WTC11 (cell line): ENCODE results near the gene KRT6B. TPM values are rescaled to one million over a fixed set of nuclear protein-coding genes. Genes with fewer than 3 reads are reported as not detected.

Experiments
- ATAC-seq: fragments of 200-7000 bp; cut with Tn5 transposase; 2 replicates; pipeline ENCODE4 v1.10.0; 2021; ENCODE audit warnings: mild to moderate bottlenecking, moderate library complexity
- CTCF ChIA-PET: fragments of 300-600 bp; sonication (Branson Sonifier 250); formaldehyde crosslinking; loops from one replicate; lab custom pipeline; 2021; ENCODE audit warnings: antibody characterized with exemption; lab: Charles Lee
- POLR2A ChIA-PET: fragments of 350-600 bp; sonication (Branson Sonifier 250); formaldehyde crosslinking; loops from one replicate; lab custom pipeline; 2021; ENCODE audit warnings: antibody characterized with exemption; lab: Charles Lee
- DNase-seq: peaks from one replicate; pipeline ENCODE4 v3.0.0; 2021; ENCODE audit warnings: low spot score
- H3K27ac Mint-ChIP-seq: 2 replicates; pipeline ENCODE4 v1.8.0; 2021; ENCODE audit warnings: mixed read lengths
- H3K27me3 Mint-ChIP-seq: 2 replicates; pipeline ENCODE4 v1.8.0; 2021; ENCODE audit warnings: low read depth, mild to moderate bottlenecking, moderate library complexity, mixed read lengths
- H3K36me3 Mint-ChIP-seq: 2 replicates; pipeline ENCODE4 v1.8.0; 2021; ENCODE audit warnings: mixed read lengths
- H3K4me1 Mint-ChIP-seq: 2 replicates; pipeline ENCODE4 v1.8.0; 2022; ENCODE audit warnings: mixed read lengths
- H3K4me3 Mint-ChIP-seq: 2 replicates; pipeline ENCODE4 v1.8.0; 2021; ENCODE audit warnings: mild to moderate bottlenecking, moderate library complexity, mixed read lengths
- H3K9me3 Mint-ChIP-seq: 2 replicates; pipeline ENCODE4 v1.8.0; 2021; ENCODE audit warnings: mixed read lengths
- FOXK1 ChIP-seq: sonication (generic); formaldehyde crosslinking; IDR thresholded peaks from 2 replicates; pipeline ENCODE4 v1.8.0; 2022; ENCODE audit warnings: mild to moderate bottlenecking, moderate library complexity, missing genetic modification reagents
- JUN ChIP-seq: sonication (generic); formaldehyde crosslinking; IDR thresholded peaks from 2 replicates; pipeline ENCODE4 v1.8.0; 2023; ENCODE audit warnings: mild to moderate bottlenecking, missing genetic modification reagents
- NFE2L1 ChIP-seq: sonication (generic); formaldehyde crosslinking; IDR thresholded peaks from 2 replicates; pipeline ENCODE4 v1.8.1; 2023; ENCODE audit warnings: missing genetic modification reagents
- TEAD1 ChIP-seq: sonication (generic); formaldehyde crosslinking; IDR thresholded peaks from 2 replicates; pipeline ENCODE4 v1.8.0; 2022; ENCODE audit warnings: mild to moderate bottlenecking, missing genetic modification reagents
- TP53 ChIP-seq: sonication (generic); formaldehyde crosslinking; IDR thresholded peaks from 2 replicates; pipeline ENCODE4 v1.8.1; 2023; ENCODE audit warnings: mild to moderate bottlenecking, missing genetic modification reagents
- ZNF317 ChIP-seq: sonication (generic); formaldehyde crosslinking; IDR thresholded peaks from 2 replicates; pipeline ENCODE4 v1.8.1; 2023; ENCODE audit warnings: low read depth, mild to moderate bottlenecking, moderate library complexity, missing genetic modification reagents, borderline replicate concordance
- total RNA-seq: library from RNA; stranded (reverse); gene quantifications from 3 replicates; pipeline ENCODE4 v1.2.3, GENCODE V29; 2021
- TF ChIP-seq, protein P1 (sequence below): sonication (generic); formaldehyde crosslinking; IDR thresholded peaks from 2 replicates; pipeline ENCODE4 v1.8.0; 2023; ENCODE audit warnings: missing genetic modification reagents, mild to moderate bottlenecking, borderline replicate concordance
- TF ChIP-seq, protein P2 (sequence below): sonication (generic); formaldehyde crosslinking; IDR thresholded peaks from 2 replicates; pipeline ENCODE4 v1.8.0; 2022; ENCODE audit warnings: missing genetic modification reagents
- TF ChIP-seq, protein P3 (sequence below): sonication (generic); formaldehyde crosslinking; IDR thresholded peaks from 2 replicates; pipeline ENCODE4 v1.8.1; 2023; ENCODE audit warnings: mild to moderate bottlenecking, missing genetic modification reagents, borderline replicate concordance
- TF ChIP-seq, protein P4 (sequence below): sonication (generic); formaldehyde crosslinking; IDR thresholded peaks from 2 replicates; pipeline ENCODE4 v1.8.0; 2023; ENCODE audit warnings: missing genetic modification reagents
- TF ChIP-seq, protein P5 (sequence below): sonication (generic); formaldehyde crosslinking; IDR thresholded peaks from 2 replicates; pipeline ENCODE4 v1.8.0; 2022; ENCODE audit warnings: mild to moderate bottlenecking, missing genetic modification reagents

KRT6B gene
- total RNA-seq, 1 experiment from 2014 or later = not detected

DNA sequence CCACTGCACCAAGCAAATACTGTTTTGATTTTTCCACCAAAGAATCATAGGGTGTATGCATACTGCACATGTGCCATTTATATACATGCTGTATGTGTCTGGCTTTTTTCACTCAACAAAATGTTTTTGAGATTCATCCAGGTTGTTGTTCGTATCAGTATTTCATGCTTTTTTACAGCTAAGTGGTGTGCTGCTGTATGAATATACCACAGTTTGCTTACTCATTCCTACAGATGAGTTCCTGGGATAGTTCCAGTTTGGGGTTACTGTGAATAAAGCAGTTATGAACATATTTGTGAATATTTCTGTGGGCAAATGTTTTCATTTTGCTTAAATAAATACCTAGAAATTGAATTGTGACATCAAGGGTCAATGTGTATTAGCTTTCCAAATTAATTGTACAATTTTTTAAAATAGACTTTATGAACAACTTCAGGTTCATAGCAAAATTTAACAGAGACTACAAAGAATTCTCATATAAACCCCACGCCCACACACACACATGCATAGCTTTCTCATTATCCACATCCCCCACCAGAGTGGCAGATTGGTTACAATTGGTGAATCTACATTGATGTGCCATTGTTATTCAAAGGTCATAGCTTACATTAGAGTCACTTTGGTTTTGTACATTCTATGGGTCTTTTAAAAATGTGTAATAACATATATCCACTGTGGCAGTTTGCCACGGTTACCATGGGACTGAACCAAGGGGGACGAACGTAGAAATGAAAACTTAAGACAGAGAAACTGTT is 48.0 kb upstream of the KRT6B start (continued):
- TF ChIP-seq, protein P1, sequence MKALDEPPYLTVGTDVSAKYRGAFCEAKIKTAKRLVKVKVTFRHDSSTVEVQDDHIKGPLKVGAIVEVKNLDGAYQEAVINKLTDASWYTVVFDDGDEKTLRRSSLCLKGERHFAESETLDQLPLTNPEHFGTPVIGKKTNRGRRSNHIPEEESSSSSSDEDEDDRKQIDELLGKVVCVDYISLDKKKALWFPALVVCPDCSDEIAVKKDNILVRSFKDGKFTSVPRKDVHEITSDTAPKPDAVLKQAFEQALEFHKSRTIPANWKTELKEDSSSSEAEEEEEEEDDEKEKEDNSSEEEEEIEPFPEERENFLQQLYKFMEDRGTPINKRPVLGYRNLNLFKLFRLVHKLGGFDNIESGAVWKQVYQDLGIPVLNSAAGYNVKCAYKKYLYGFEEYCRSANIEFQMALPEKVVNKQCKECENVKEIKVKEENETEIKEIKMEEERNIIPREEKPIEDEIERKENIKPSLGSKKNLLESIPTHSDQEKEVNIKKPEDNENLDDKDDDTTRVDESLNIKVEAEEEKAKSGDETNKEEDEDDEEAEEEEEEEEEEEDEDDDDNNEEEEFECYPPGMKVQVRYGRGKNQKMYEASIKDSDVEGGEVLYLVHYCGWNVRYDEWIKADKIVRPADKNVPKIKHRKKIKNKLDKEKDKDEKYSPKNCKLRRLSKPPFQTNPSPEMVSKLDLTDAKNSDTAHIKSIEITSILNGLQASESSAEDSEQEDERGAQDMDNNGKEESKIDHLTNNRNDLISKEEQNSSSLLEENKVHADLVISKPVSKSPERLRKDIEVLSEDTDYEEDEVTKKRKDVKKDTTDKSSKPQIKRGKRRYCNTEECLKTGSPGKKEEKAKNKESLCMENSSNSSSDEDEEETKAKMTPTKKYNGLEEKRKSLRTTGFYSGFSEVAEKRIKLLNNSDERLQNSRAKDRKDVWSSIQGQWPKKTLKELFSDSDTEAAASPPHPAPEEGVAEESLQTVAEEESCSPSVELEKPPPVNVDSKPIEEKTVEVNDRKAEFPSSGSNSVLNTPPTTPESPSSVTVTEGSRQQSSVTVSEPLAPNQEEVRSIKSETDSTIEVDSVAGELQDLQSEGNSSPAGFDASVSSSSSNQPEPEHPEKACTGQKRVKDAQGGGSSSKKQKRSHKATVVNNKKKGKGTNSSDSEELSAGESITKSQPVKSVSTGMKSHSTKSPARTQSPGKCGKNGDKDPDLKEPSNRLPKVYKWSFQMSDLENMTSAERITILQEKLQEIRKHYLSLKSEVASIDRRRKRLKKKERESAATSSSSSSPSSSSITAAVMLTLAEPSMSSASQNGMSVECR (CRISPR knock-in tag) = no peak
- TF ChIP-seq, protein P2, sequence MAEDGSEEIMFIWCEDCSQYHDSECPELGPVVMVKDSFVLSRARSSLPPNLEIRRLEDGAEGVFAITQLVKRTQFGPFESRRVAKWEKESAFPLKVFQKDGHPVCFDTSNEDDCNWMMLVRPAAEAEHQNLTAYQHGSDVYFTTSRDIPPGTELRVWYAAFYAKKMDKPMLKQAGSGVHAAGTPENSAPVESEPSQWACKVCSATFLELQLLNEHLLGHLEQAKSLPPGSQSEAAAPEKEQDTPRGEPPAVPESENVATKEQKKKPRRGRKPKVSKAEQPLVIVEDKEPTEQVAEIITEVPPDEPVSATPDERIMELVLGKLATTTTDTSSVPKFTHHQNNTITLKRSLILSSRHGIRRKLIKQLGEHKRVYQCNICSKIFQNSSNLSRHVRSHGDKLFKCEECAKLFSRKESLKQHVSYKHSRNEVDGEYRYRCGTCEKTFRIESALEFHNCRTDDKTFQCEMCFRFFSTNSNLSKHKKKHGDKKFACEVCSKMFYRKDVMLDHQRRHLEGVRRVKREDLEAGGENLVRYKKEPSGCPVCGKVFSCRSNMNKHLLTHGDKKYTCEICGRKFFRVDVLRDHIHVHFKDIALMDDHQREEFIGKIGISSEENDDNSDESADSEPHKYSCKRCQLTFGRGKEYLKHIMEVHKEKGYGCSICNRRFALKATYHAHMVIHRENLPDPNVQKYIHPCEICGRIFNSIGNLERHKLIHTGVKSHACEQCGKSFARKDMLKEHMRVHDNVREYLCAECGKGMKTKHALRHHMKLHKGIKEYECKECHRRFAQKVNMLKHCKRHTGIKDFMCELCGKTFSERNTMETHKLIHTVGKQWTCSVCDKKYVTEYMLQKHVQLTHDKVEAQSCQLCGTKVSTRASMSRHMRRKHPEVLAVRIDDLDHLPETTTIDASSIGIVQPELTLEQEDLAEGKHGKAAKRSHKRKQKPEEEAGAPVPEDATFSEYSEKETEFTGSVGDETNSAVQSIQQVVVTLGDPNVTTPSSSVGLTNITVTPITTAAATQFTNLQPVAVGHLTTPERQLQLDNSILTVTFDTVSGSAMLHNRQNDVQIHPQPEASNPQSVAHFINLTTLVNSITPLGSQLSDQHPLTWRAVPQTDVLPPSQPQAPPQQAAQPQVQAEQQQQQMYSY (CRISPR knock-in tag) = no peak

DNA sequence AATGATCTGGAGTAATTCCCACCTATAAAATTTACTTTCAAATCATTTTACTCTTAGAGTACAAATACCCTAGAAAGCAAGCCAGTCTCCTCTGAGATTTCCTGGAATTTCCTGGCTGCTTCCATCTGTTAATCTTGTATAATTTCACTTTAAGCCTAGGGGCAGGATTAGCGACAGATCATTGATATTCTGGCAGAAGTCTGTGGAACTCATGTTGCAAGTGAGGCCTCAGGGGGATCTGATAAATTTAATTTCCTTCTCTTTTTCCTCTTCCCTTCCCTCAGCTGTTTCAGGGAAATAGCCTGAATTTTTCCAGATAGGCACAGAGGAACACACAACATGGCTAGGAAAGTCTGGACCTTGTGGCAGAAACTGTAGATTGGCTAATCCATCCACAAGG is 47.0 kb upstream of the KRT6B start:
- no peak overlapping the region for H3K27ac Mint-ChIP-seq
- DNase-seq = no peak
- no peak overlapping the region for H3K4me3 Mint-ChIP-seq
- TF ChIP-seq, protein P1 (CRISPR knock-in tag) = no peak
- TF ChIP-seq, protein P3, sequence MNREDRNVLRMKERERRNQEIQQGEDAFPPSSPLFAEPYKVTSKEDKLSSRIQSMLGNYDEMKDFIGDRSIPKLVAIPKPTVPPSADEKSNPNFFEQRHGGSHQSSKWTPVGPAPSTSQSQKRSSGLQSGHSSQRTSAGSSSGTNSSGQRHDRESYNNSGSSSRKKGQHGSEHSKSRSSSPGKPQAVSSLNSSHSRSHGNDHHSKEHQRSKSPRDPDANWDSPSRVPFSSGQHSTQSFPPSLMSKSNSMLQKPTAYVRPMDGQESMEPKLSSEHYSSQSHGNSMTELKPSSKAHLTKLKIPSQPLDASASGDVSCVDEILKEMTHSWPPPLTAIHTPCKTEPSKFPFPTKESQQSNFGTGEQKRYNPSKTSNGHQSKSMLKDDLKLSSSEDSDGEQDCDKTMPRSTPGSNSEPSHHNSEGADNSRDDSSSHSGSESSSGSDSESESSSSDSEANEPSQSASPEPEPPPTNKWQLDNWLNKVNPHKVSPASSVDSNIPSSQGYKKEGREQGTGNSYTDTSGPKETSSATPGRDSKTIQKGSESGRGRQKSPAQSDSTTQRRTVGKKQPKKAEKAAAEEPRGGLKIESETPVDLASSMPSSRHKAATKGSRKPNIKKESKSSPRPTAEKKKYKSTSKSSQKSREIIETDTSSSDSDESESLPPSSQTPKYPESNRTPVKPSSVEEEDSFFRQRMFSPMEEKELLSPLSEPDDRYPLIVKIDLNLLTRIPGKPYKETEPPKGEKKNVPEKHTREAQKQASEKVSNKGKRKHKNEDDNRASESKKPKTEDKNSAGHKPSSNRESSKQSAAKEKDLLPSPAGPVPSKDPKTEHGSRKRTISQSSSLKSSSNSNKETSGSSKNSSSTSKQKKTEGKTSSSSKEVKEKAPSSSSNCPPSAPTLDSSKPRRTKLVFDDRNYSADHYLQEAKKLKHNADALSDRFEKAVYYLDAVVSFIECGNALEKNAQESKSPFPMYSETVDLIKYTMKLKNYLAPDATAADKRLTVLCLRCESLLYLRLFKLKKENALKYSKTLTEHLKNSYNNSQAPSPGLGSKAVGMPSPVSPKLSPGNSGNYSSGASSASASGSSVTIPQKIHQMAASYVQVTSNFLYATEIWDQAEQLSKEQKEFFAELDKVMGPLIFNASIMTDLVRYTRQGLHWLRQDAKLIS (CRISPR knock-in tag) = no peak
- no peak for TF ChIP-seq TEAD1 (CRISPR knock-in tag)
- TF ChIP-seq JUN (CRISPR knock-in tag) = no peak
- TF ChIP-seq, protein P4, sequence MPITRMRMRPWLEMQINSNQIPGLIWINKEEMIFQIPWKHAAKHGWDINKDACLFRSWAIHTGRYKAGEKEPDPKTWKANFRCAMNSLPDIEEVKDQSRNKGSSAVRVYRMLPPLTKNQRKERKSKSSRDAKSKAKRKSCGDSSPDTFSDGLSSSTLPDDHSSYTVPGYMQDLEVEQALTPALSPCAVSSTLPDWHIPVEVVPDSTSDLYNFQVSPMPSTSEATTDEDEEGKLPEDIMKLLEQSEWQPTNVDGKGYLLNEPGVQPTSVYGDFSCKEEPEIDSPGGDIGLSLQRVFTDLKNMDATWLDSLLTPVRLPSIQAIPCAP = no peak
- no peak for TF ChIP-seq ZNF317 (CRISPR knock-in tag)
- TF ChIP-seq, protein P5, sequence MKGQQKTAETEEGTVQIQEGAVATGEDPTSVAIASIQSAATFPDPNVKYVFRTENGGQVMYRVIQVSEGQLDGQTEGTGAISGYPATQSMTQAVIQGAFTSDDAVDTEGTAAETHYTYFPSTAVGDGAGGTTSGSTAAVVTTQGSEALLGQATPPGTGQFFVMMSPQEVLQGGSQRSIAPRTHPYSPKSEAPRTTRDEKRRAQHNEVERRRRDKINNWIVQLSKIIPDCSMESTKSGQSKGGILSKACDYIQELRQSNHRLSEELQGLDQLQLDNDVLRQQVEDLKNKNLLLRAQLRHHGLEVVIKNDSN (CRISPR knock-in tag) = no peak
- no peak for TF ChIP-seq FOXK1 (CRISPR knock-in tag)
- TF ChIP-seq TP53 (CRISPR knock-in tag) = no peak
- TF ChIP-seq NFE2L1 (CRISPR knock-in tag) = no peak
- TF ChIP-seq, all 79 proteins: peak for 0
- no peaks in the 10 kb centered on the region for H3K36me3 Mint-ChIP-seq
- H3K27me3 Mint-ChIP-seq = peaks cover 2% of the 10 kb centered on the region; the same call in 1 of the 2 replicates
- no peaks in the 10 kb centered on the region for H3K9me3 Mint-ChIP-seq
- ATAC-seq = no peak
- POLR2A ChIA-PET = no interaction called here
- H3K4me1 Mint-ChIP-seq = peaks cover 27% of the 10 kb centered on the region
- CTCF ChIA-PET = interaction anchor here (1.0 kb wide), 1 partner anchor 101 kb away, joined by 3 read pairs; no protein-coding TSS in a partner anchor
